HepG2 (cell line): ENCODE measurements around the gene MMAA.

ENCODE experiments used
- HOXA3 ChIP-seq: sonication (generic); formaldehyde crosslinking; IDR thresholded peaks from 2 replicates; pipeline ENCODE4 v1.5.0; 2020; ENCODE audit warnings: missing genetic modification reagents
- ZBTB7B ChIP-seq: sonication (generic); formaldehyde crosslinking; IDR thresholded peaks from 2 replicates; pipeline ENCODE4 v1.4.0; 2020; ENCODE audit warnings: missing genetic modification reagents
- TF ChIP-seq, protein P1 (sequence below): sonication (generic); formaldehyde crosslinking; IDR thresholded peaks from 2 replicates; pipeline ENCODE4 v1.4.0; 2020; ENCODE audit warnings: missing genetic modification reagents, mild to moderate bottlenecking, borderline replicate concordance

DNA sequence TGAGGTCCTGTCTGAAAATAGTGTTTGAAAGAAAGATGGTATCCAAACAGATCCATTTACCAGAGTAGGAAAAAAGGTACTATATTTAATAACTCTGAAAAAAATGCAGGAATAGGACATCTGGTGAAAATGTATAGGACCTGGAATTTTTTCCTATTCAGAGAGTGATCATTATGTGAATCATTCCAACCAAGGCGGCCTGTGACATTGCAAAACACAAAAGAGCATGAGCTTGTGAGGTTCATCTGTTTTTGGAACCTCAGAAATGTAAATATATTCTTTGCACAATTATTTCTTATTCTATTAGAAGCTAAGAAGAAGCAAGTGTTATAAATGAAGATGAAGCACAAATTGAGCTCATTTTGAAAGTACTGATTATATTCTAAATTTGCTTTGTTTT lies 62.8 kb downstream of the MMAA start:
- TF ChIP-seq ZBTB7B (CRISPR knock-in tag) (no peak), HOXA3 (no peak)
- TF ChIP-seq, protein P1, sequence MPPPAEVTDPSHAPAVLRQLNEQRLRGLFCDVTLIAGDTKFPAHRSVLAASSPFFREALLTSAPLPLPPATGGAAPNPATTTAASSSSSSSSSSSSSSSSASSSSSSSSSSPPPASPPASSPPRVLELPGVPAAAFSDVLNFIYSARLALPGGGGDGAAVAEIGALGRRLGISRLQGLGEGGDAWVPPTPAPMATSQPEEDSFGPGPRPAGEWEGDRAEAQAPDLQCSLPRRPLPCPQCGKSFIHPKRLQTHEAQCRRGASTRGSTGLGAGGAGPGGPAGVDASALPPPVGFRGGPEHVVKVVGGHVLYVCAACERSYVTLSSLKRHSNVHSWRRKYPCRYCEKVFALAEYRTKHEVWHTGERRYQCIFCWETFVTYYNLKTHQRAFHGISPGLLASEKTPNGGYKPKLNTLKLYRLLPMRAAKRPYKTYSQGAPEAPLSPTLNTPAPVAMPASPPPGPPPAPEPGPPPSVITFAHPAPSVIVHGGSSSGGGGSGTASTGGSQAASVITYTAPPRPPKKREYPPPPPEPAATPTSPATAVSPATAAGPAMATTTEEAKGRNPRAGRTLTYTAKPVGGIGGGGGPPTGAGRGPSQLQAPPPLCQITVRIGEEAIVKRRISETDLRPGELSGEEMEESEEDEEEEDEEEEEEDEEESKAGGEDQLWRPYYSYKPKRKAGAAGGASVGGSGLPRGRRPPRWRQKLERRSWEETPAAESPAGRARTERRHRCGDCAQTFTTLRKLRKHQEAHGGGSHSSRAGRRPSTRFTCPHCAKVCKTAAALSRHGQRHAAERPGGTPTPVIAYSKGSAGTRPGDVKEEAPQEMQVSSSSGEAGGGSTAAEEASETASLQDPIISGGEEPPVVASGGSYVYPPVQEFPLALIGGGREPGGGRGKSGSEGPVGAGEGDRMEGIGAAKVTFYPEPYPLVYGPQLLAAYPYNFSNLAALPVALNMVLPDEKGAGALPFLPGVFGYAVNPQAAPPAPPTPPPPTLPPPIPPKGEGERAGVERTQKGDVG (CRISPR knock-in tag) = no peak
